ENCODE results near the gene TMX1.
"Not testable (repeated sequence)": the region's sequence is repeated elsewhere in the genome, so short reads cannot be mapped to it uniquely, and the experiment has no call there.

The TMX1 gene

GRCh38 chr14:51239813-51240803 is at the start of gene TMX1:
Gene TMX1, plus strand, starts transcription at chr14:51240247. Its CDS starts 46 bp downstream, at chr14:51240293.
- DNase-seq = peak; percentile 84 to 96

GRCh38 chr14:51201890-51202289 is 38.2 kb upstream of the TMX1 start:
- no peak for DNase-seq

- DNase-seq = no peak
Measured at GRCh38 chr14:51202914-51203665, 37.0 kb upstream of the TMX1 start.

GRCh38 chr14:51203881-51204280 is 36.2 kb upstream of the TMX1 start:
- no peak for DNase-seq

- DNase-seq = no peak
Measured at GRCh38 chr14:51205486-51205885, 34.6 kb upstream of the TMX1 start.

GRCh38 chr14:51206462-51206861 is 33.6 kb upstream of the TMX1 start:
- no peak for DNase-seq

- no peak for DNase-seq
Measured at GRCh38 chr14:51207621-51208020, 32.4 kb upstream of the TMX1 start.

GRCh38 chr14:51208982-51209381 is 31.1 kb upstream of the TMX1 start:
- no peak for DNase-seq

GRCh38 chr14:51209457-51209856 is 30.6 kb upstream of the TMX1 start:
- DNase-seq = no peak

GRCh38 chr14:51210594-51210993 is 29.5 kb upstream of the TMX1 start:
- DNase-seq = no peak

GRCh38 chr14:51211149-51211548 is 28.9 kb upstream of the TMX1 start:
- no peak for DNase-seq

- no peak for DNase-seq
Measured at GRCh38 chr14:51216602-51217001, 23.4 kb upstream of the TMX1 start.

- DNase-seq = peak in 1 of 2 donors; percentile 4
Measured at GRCh38 chr14:51219473-51220448, 20.3 kb upstream of the TMX1 start.

- DNase-seq = not testable (repeated sequence)
Measured at GRCh38 chr14:51223463-51223862, 16.6 kb upstream of the TMX1 start.

GRCh38 chr14:51224551-51224950 is 15.5 kb upstream of the TMX1 start:
- no peak for DNase-seq

GRCh38 chr14:51225751-51226150 is 14.3 kb upstream of the TMX1 start:
- DNase-seq = no peak

- DNase-seq = no peak
Measured at GRCh38 chr14:51228391-51228790, 11.7 kb upstream of the TMX1 start.

GRCh38 chr14:51228890-51229289 is 11.2 kb upstream of the TMX1 start:
- no peak for DNase-seq

- DNase-seq = no peak
Measured at GRCh38 chr14:51236314-51236713, 3.7 kb upstream of the TMX1 start.

- DNase-seq = no peak
Measured at GRCh38 chr14:51240804-51241380, 845 bp downstream of the TMX1 start.

GRCh38 chr14:51242545-51243490 is 2.8 kb downstream of the TMX1 start:
- no peak for DNase-seq

Data from bone marrow (tissue), 2 donors.